ENCODE data around the gene ING3.
"Not testable (repeated sequence)": the region's sequence is repeated elsewhere in the genome, so short reads cannot be mapped to it uniquely, and the experiment has no call there.

The ING3 gene

GRCh38 chr7:121002757-121003200, 52.2 kb downstream of the ING3 start:
- no peak for DNase-seq (ENCODE audit: low read depth in 2 of 2)

- no peak for DNase-seq (ENCODE audit: low read depth in 2 of 2)
Observed at GRCh38 chr7:121003986-121004685, 53.6 kb downstream of the ING3 start.

GRCh38 chr7:121005058-121005457, 54.5 kb downstream of the ING3 start:
- not testable (repeated sequence) for DNase-seq (ENCODE audit: low read depth in 2 of 2)

- no peak for DNase-seq (ENCODE audit: low read depth in 2 of 2)
Observed at GRCh38 chr7:121005996-121006584, 55.5 kb downstream of the ING3 start.

GRCh38 chr7:121006711-121007315, 56.2 kb downstream of the ING3 start:
- no peak for DNase-seq (ENCODE audit: low read depth in 2 of 2)

GRCh38 chr7:121008816-121009215, 58.2 kb downstream of the ING3 start:
- no peak for DNase-seq (ENCODE audit: low read depth in 2 of 2)

GRCh38 chr7:121011401-121011800, 60.8 kb downstream of the ING3 start:
- no peak for DNase-seq (ENCODE audit: low read depth in 2 of 2)

GRCh38 chr7:121012170-121012874, 61.7 kb downstream of the ING3 start:
- no peak for DNase-seq (ENCODE audit: low read depth in 2 of 2)

GRCh38 chr7:121012919-121013318, 62.3 kb downstream of the ING3 start:
- DNase-seq (ENCODE audit: low read depth in 2 of 2): no peak

GRCh38 chr7:121015560-121015959, 65.0 kb downstream of the ING3 start:
- DNase-seq (ENCODE audit: low read depth in 2 of 2): no peak

- DNase-seq (ENCODE audit: low read depth in 2 of 2): no peak
Observed at GRCh38 chr7:121016966-121017365, 66.4 kb downstream of the ING3 start.

- no peak for DNase-seq (ENCODE audit: low read depth in 2 of 2)
Observed at GRCh38 chr7:121017586-121017985, 67.0 kb downstream of the ING3 start.

GRCh38 chr7:121019018-121019417, 68.4 kb downstream of the ING3 start:
- DNase-seq (ENCODE audit: low read depth in 2 of 2): no peak

- DNase-seq (ENCODE audit: low read depth in 2 of 2): no peak
Observed at GRCh38 chr7:121020249-121020988, 69.8 kb downstream of the ING3 start.

GRCh38 chr7:121020989-121021969, 70.7 kb downstream of the ING3 start:
- DNase-seq (ENCODE audit: low read depth in 2 of 2): no peak

- DNase-seq (ENCODE audit: low read depth in 2 of 2): no peak
Observed at GRCh38 chr7:121023194-121023593, 72.6 kb downstream of the ING3 start.

- DNase-seq (ENCODE audit: low read depth in 2 of 2): no peak
Observed at GRCh38 chr7:121023683-121024511, 73.3 kb downstream of the ING3 start.

- DNase-seq (ENCODE audit: low read depth in 2 of 2): no peak
Observed at GRCh38 chr7:121024611-121025010, 74.0 kb downstream of the ING3 start.

- no peak for DNase-seq (ENCODE audit: low read depth in 2 of 2)
Observed at GRCh38 chr7:121026159-121026558, 75.6 kb downstream of the ING3 start.

All from stimulated activated CD8-positive, alpha-beta memory T cell treated with anti-CD3 and anti-CD28 coated beads, Interleukin-15, amount 100 ng/mL, for 4 hours (primary cell).